K562 (cell line): ENCODE measurements around the gene HDAC10. TPM values are rescaled to one million over a fixed set of nuclear protein-coding genes. Genes with fewer than 3 reads are reported as not detected.

Experiments
- ATAC-seq: fragments of 200-7000 bp; cut with Tn5 transposase; 3 replicates; pipeline ENCODE4 v1.9.1; 2020; ENCODE audit warnings: moderate library complexity
- BruUV-seq: library from RNA; stranded (reverse); fragments of 400-500 nt; replicated peaks from 2 replicates; lab custom pipeline; 2021; lab: Mats Ljungman, UMichigan
- CTCF ChIA-PET: fragments of 300-600 bp; formaldehyde crosslinking; extraction: SDS; loops from one replicate; lab custom pipeline; 2021; ENCODE audit warnings: low intra/inter-chr PET ratio; lab: Yijun Ruan, JAX
- POLR2A ChIA-PET: fragments of 300-600, 350-650 bp; sonication (Branson Sonifier 250); formaldehyde crosslinking; extraction: SDS; loops from one replicate; lab custom pipeline; 2021; ENCODE audit warnings: antibody characterized with exemption, inconsistent platforms; lab: Yijun Ruan, JAX
- DNase-seq, 4 experiments: peaks; one replicate each; pipeline versions ENCODE4 v3.0.0 to v3.0.0-alpha.2; 2011 to 2018; ENCODE audit warnings: low spot score in 3 of 4, mixed read lengths in 3 of 4; ENCODE audit errors: extremely low read depth in 1 of 4
- FAIRE-seq: peaks from 2 replicates; lab custom pipeline; 2011; peaks lifted over from hg19 to GRCh38; lab: Jason Lieb, UNC
- H2AFZ ChIP-seq: 2 replicates; pipeline ENCODE4 v1.6.0; 2011; ENCODE audit warnings: low read depth, low read length, control low read depth, inconsistent platforms
- H3K27ac ChIP-seq: fragments of 200-600 bp; 3 replicates; pipeline ENCODE4 v1.8.0; 2011; ENCODE audit warnings: low read depth, mild to moderate bottlenecking, control low read depth, inconsistent platforms, low read length, moderate library complexity, mixed read lengths; ENCODE audit errors: extremely low read depth
- H3K27me3 ChIP-seq, 2 experiments: fragments of 300-600 bp in 1 of 2; 2 replicates in 1 of 2; 3 replicates in 1 of 2; pipeline versions ENCODE4 v1.6.0 to v1.8.0; 2011; ENCODE audit warnings: inconsistent platforms in 2 of 2, low read length in 2 of 2, mild to moderate bottlenecking in 1 of 2, mixed read lengths in 1 of 2, moderate library complexity in 1 of 2; ENCODE audit not compliant: control insufficient read depth in 2 of 2, insufficient read depth in 2 of 2
- H3K36me3 ChIP-seq: fragments of 300-600 bp; 3 replicates; pipeline ENCODE4 v1.8.0; 2011; ENCODE audit warnings: mild to moderate bottlenecking, low read length, inconsistent platforms; ENCODE audit not compliant: control insufficient read depth, insufficient read depth
- H3K4me1 ChIP-seq, 2 experiments: fragments of 200-600 bp in 1 of 2; replicated peaks in 1 of 2; 2 replicates in 1 of 2; 3 replicates in 1 of 2; pipeline versions ENCODE4 v1.5.1 to v1.8.0; 2011; ENCODE audit warnings: inconsistent platforms in 2 of 2, low read length in 2 of 2, mild to moderate bottlenecking in 1 of 2, mixed read lengths in 1 of 2, moderate library complexity in 1 of 2; ENCODE audit not compliant: control insufficient read depth in 2 of 2, insufficient read depth in 2 of 2
- H3K4me2 ChIP-seq: 2 replicates; pipeline ENCODE4 v1.6.1; 2011; ENCODE audit warnings: low read length, control low read depth, inconsistent platforms, mixed read lengths; ENCODE audit not compliant: insufficient read depth
- H3K4me3 ChIP-seq: fragments of 200-600 bp; sonication (generic), shearing (Covaris generic); 2 replicates; pipeline ENCODE4 v1.5.1; 2016; ENCODE audit warnings: control low read depth, inconsistent platforms
- H3K79me2 ChIP-seq: fragments of 200-600 bp; 3 replicates; pipeline ENCODE4 v1.8.0; 2011; ENCODE audit warnings: low read length, inconsistent platforms; ENCODE audit not compliant: control insufficient read depth, insufficient read depth
- H3K9ac ChIP-seq, 2 experiments: 2 replicates each; pipeline versions ENCODE4 v1.6.0 to v1.6.1; 2011; ENCODE audit warnings: low read depth in 2 of 2, low read length in 2 of 2, control low read depth in 1 of 2, inconsistent platforms in 1 of 2, mild to moderate bottlenecking in 1 of 2, mixed read lengths in 1 of 2; ENCODE audit not compliant: insufficient read depth in 1 of 2
- H3K9me1 ChIP-seq: one replicate; pipeline ENCODE4 v1.6.0; 2011; ENCODE audit warnings: inconsistent platforms, mild to moderate bottlenecking, low read length, moderate library complexity; ENCODE audit not compliant: control insufficient read depth, insufficient read depth
- H3K9me3 ChIP-seq: replicated peaks from 2 replicates; pipeline ENCODE4 v1.5.1; 2011; ENCODE audit warnings: low read depth, low read length, inconsistent platforms; ENCODE audit not compliant: control insufficient read depth, insufficient read depth
- H4K20me1 ChIP-seq: replicated peaks from 2 replicates; pipeline ENCODE4 v1.6.1; 2011; ENCODE audit warnings: low read length, inconsistent platforms, mixed read lengths; ENCODE audit not compliant: control insufficient read depth, insufficient read depth
- CBX2 ChIP-seq: fragments of 200-600 bp; sonication (generic); IDR thresholded peaks from one replicate; pipeline ENCODE4 v1.6.1; 2012; ENCODE audit warnings: mild to moderate bottlenecking, low read length, inconsistent platforms; ENCODE audit not compliant: insufficient read depth, poor library complexity, severe bottlenecking
- CBX5 ChIP-seq: IDR thresholded peaks from 2 replicates; pipeline ENCODE4 v1.6.1; 2014; ENCODE audit warnings: low read depth, borderline replicate concordance
- MTA3 ChIP-seq: fragments of 450-650 bp; formaldehyde crosslinking; IDR thresholded peaks from 2 replicates; pipeline ENCODE4 v1.6.1; 2017; ENCODE audit warnings: mild to moderate bottlenecking, borderline replicate concordance
- MTF1 ChIP-seq: fragments of 250-450 bp; sonication (Bioruptor Pico); IDR thresholded peaks from 2 replicates; pipeline ENCODE4 v1.9.0; 2021; ENCODE audit warnings: moderate library complexity, mild to moderate bottlenecking, inconsistent platforms, borderline replicate concordance
- NCOR1 ChIP-seq: fragments of 450-650 bp; IDR thresholded peaks from 2 replicates; pipeline ENCODE4 v1.6.1; 2016; ENCODE audit warnings: mild to moderate bottlenecking, moderate library complexity
- TAL1 ChIP-seq: fragments of 450-650 bp; IDR thresholded peaks from 2 replicates; pipeline ENCODE4 v1.6.1; 2016; ENCODE audit warnings: mild to moderate bottlenecking
- TEAD1 ChIP-seq, 2 experiments: fragments of 450-650 bp in 1 of 2; sonication (generic) in 1 of 2; formaldehyde crosslinking; IDR thresholded peaks; 2 replicates each; pipeline versions ENCODE4 v1.4.0 to v1.8.0; 2020 to 2022; ENCODE audit warnings: mild to moderate bottlenecking in 2 of 2, missing genetic modification reagents in 1 of 2
- WGBS: fragments of 100-300 bp; shearing (Covaris generic); methylation state at CpG from one replicate; pipeline ENCODE4 v1.1.6; 2016; ENCODE audit warnings: low coverage, mixed read lengths; ENCODE audit not compliant: insufficient coverage; ENCODE audit errors: missing lambda C conversion rate; 5-methylcytosine and 5-hydroxymethylcytosine counted together
- in situ Hi-C: fragments of 300-500 bp; cut with MboI; formaldehyde crosslinking; loops from 4 replicates; pipeline ENCODE4 v1.15.0; 2018; ENCODE audit warnings: inconsistent platforms, mixed read lengths
- intact Hi-C: fragments of 100-400 bp; cut with micrococcal nuclease; formaldehyde crosslinking; loops from 2 replicates; pipeline ENCODE4 v1.14.2; 2022
- polyA plus RNA-seq, 8 experiments: library from polyadenylated mRNA; depleted of rRNA in 4 of 8; stranded (reverse) in 5 of 8; unstranded in 3 of 8; fragments of >200 nt; fragmentation: Nextera tagmentation in 2 of 8; fragmentation: Illumina TruSeq in 1 of 8; extraction: Ambion mirVana in 2 of 8; extraction: Trizol in 1 of 8; gene quantifications; 2 replicates each; pipeline versions ENCODE4 v1.2.1 to v1.2.3, GENCODE V29; 2011 to 2014; ENCODE audit warnings: inconsistent platforms in 1 of 8, missing spikeins in 1 of 8
- total RNA-seq, 7 experiments: library from RNA; depleted of rRNA in 6 of 7; stranded (reverse); fragments of >200 nt in 6 of 7; fragmentation: Illumina TruSeq in 2 of 7; extraction: Trizol in 2 of 7; gene quantifications; 2 replicates each; pipeline versions ENCODE4 v1.2.1 to v1.2.3, GENCODE V29; 2011 to 2021; ENCODE audit warnings: low replicate concordance in 1 of 7
- TF ChIP-seq, protein P1 (sequence below): fragments of 250-450 bp; sonication (Bioruptor Pico); IDR thresholded peaks from 2 replicates; pipeline ENCODE4 v1.4.0; 2020; ENCODE audit warnings: mild to moderate bottlenecking, moderate library complexity
- TF ChIP-seq, protein P2 (sequence below): fragments of 450-650 bp; IDR thresholded peaks from 2 replicates; pipeline ENCODE4 v1.6.1; 2016; ENCODE audit warnings: missing biosample characterization, missing genetic modification characterization

The HDAC10 gene
- total and polyA plus RNA-seq, 9 of the 15 experiments (the other 6 are each of a cell fraction or from before 2014, with no cell fraction given), result 0.10 to 44.2 (median 6.5) TPM

DNA sequence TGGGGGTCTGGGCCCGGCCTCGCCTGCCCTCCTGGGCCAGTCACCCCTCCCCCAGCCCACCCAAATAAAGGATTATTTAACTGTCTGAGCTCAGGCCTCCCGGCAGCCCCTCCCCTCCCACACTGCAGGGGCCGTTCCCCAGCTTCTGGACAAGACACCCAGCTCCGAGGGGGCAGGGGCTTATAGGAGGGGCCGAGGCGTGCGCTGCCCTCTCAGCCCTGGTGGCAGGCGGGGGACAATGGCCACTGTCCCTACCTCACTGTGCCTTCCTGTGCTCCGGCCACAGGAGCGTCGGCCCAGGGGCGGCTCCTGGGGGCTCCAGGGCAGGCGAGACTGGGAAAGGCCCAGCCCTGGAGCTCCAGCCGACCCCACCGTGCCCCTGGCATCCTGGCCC lies 52.4 kb downstream of the HDAC10 start:
- Histone ChIP-seq H3K27ac (no peak overlapping the region), H4K20me1 (no peaks in the 10 kb centered on the region; the same call in 1 of the 2 replicates), H3K36me3 (peaks cover 51% of the 10 kb centered on the region; the same call in 1 of the 3 replicates), H2AFZ (no peak overlapping the region), H3K4me2 (no peak overlapping the region), H3K9me3 (peaks cover 3% of the 10 kb centered on the region; the same call in 1 of the 2 replicates), H3K9me1 (no peaks in the 10 kb centered on the region), H3K9ac (no peak overlapping the region), H3K4me3 (no peak overlapping the region), H3K4me1 (peaks cover 5 to 46% of the 10 kb centered on the region in 2 experiments; a peak in 3 of 5 replicates), H3K79me2 (peaks cover 20% of the 10 kb centered on the region), H3K27me3 (no peaks in the 10 kb centered on the region)
- in situ Hi-C loops, result no loop called here
- ChIA-PET POLR2A (no interaction called here), CTCF (no interaction called here)
- intact Hi-C loops, result no loop called here
- WGBS, result 80% methylated on average over 1 of the region's 16 CpGs
- FAIRE-seq (no peak), ATAC-seq (no peak), DNase-seq (no peak)
- BruUV-seq, result no TSS peak
- TF ChIP-seq TAL1 (no peak), TEAD1 (CRISPR knock-in tag; IDR thresholded peaks at IDR 0.05) (no peak), MTA3 (no peak), CBX2 (no peak), CBX5 (no peak), MTF1 (CRISPR knock-in tag) (no peak), NCOR1 (no peak)
- TF ChIP-seq, protein P1, sequence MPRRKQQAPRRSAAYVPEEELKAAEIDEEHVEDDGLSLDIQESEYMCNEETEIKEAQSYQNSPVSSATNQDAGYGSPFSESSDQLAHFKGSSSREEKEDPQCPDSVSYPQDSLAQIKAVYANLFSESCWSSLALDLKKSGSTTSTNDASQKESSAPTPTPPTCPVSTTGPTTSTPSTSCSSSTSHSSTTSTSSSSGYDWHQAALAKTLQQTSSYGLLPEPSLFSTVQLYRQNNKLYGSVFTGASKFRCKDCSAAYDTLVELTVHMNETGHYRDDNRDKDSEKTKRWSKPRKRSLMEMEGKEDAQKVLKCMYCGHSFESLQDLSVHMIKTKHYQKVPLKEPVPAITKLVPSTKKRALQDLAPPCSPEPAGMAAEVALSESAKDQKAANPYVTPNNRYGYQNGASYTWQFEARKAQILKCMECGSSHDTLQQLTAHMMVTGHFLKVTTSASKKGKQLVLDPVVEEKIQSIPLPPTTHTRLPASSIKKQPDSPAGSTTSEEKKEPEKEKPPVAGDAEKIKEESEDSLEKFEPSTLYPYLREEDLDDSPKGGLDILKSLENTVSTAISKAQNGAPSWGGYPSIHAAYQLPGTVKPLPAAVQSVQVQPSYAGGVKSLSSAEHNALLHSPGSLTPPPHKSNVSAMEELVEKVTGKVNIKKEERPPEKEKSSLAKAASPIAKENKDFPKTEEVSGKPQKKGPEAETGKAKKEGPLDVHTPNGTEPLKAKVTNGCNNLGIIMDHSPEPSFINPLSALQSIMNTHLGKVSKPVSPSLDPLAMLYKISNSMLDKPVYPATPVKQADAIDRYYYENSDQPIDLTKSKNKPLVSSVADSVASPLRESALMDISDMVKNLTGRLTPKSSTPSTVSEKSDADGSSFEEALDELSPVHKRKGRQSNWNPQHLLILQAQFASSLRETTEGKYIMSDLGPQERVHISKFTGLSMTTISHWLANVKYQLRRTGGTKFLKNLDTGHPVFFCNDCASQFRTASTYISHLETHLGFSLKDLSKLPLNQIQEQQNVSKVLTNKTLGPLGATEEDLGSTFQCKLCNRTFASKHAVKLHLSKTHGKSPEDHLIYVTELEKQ (CRISPR knock-in tag), result no peak
- TF ChIP-seq, protein P2, sequence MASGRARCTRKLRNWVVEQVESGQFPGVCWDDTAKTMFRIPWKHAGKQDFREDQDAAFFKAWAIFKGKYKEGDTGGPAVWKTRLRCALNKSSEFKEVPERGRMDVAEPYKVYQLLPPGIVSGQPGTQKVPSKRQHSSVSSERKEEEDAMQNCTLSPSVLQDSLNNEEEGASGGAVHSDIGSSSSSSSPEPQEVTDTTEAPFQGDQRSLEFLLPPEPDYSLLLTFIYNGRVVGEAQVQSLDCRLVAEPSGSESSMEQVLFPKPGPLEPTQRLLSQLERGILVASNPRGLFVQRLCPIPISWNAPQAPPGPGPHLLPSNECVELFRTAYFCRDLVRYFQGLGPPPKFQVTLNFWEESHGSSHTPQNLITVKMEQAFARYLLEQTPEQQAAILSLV (tag), result no peak
